Measurements from ENCODE around the gene PPM1A. TPM values are rescaled to one million over a fixed set of nuclear protein-coding genes. Genes with fewer than 3 reads are reported as not detected.

Gene PPM1A
- total RNA-seq, 1 experiment from 2014 or later = 52.3 TPM

GRCh38 chr14:60300019-60300418 lies 51.0 kb downstream of the PPM1A start:
- peaks cover 13% of the 10 kb centered on the region for H3K4me1 ChIP-seq (ENCODE audit: insufficient read depth, low read length, poor library complexity, severe bottlenecking)
- BruUV-seq (replicated peaks) = no TSS peak
- TF ChIP-seq CTCF (conservative IDR thresholded peaks at IDR 0.05; ENCODE audit: low read depth, low read length) (no peak), EZH2 (IDR thresholded peaks at IDR 0.05; ENCODE audit: borderline replicate concordance, low read depth, low read length, poor library complexity, severe bottlenecking) (no peak)
- DNase-seq (ENCODE audit: low spot score) = no peak
- intact Hi-C loops (cut with micrococcal nuclease; ENCODE audit: unreplicated experiment) = no loop called here
- no peaks in the 10 kb centered on the region for H3K27me3 ChIP-seq (replicated peaks; ENCODE audit: insufficient read depth, low read depth, low read length, poor library complexity)
- no peak overlapping the region for H3K4me3 ChIP-seq (ENCODE audit: low read depth, low read length, poor library complexity, severe bottlenecking)
- no peak overlapping the region for H3K27ac ChIP-seq (ENCODE audit: low read depth, low read length, poor library complexity, severe bottlenecking)
- H3K36me3 ChIP-seq (ENCODE audit: insufficient read depth, low read length, poor library complexity, severe bottlenecking) = no peaks in the 10 kb centered on the region
- ChIA-PET POLR2A (ENCODE audit: low non-redundant PET) (no interaction called here), CTCF (no interaction called here)
- H3K9me3 ChIP-seq (ENCODE audit: low read depth, low read length, poor library complexity, severe bottlenecking) = no peaks in the 10 kb centered on the region

GRCh38 chr14:60301685-60302084 lies 52.7 kb downstream of the PPM1A start:
- Histone ChIP-seq H3K4me3 (ENCODE audit: low read depth, low read length, poor library complexity, severe bottlenecking) (no peak overlapping the region), H3K27me3 (replicated peaks; ENCODE audit: insufficient read depth, low read depth, low read length, poor library complexity) (no peaks in the 10 kb centered on the region), H3K27ac (ENCODE audit: low read depth, low read length, poor library complexity, severe bottlenecking) (no peak overlapping the region), H3K9me3 (ENCODE audit: low read depth, low read length, poor library complexity, severe bottlenecking) (no peaks in the 10 kb centered on the region), H3K36me3 (ENCODE audit: insufficient read depth, low read length, poor library complexity, severe bottlenecking) (no peaks in the 10 kb centered on the region), H3K4me1 (ENCODE audit: insufficient read depth, low read length, poor library complexity, severe bottlenecking) (peaks cover 3% of the 10 kb centered on the region)
- no peak for DNase-seq (ENCODE audit: low spot score)
- no TSS peak for BruUV-seq (replicated peaks)
- intact Hi-C loops (cut with micrococcal nuclease; ENCODE audit: unreplicated experiment) = no loop called here
- POLR2A ChIA-PET (ENCODE audit: low non-redundant PET) = no interaction called here
- TF ChIP-seq CTCF (conservative IDR thresholded peaks at IDR 0.05; ENCODE audit: low read depth, low read length) = no peak
- no peak for TF ChIP-seq EZH2 (IDR thresholded peaks at IDR 0.05; ENCODE audit: borderline replicate concordance, low read depth, low read length, poor library complexity, severe bottlenecking)
- CTCF ChIA-PET = no interaction called here

GRCh38 chr14:60302663-60303062 lies 53.6 kb downstream of the PPM1A start:
- no peaks in the 10 kb centered on the region for H3K9me3 ChIP-seq (ENCODE audit: low read depth, low read length, poor library complexity, severe bottlenecking)
- intact Hi-C loops (cut with micrococcal nuclease; ENCODE audit: unreplicated experiment) = no loop called here
- H3K4me1 ChIP-seq (ENCODE audit: insufficient read depth, low read length, poor library complexity, severe bottlenecking) = peaks cover 3% of the 10 kb centered on the region
- TF ChIP-seq EZH2 (IDR thresholded peaks at IDR 0.05; ENCODE audit: borderline replicate concordance, low read depth, low read length, poor library complexity, severe bottlenecking) = no peak
- TF ChIP-seq CTCF (conservative IDR thresholded peaks at IDR 0.05; ENCODE audit: low read depth, low read length) = no peak
- no peaks in the 10 kb centered on the region for H3K27me3 ChIP-seq (replicated peaks; ENCODE audit: insufficient read depth, low read depth, low read length, poor library complexity)
- no TSS peak for BruUV-seq (replicated peaks)
- POLR2A ChIA-PET (ENCODE audit: low non-redundant PET) = no interaction called here
- no peak for DNase-seq (ENCODE audit: low spot score)
- no peaks in the 10 kb centered on the region for H3K36me3 ChIP-seq (ENCODE audit: insufficient read depth, low read length, poor library complexity, severe bottlenecking)
- no peak overlapping the region for H3K4me3 ChIP-seq (ENCODE audit: low read depth, low read length, poor library complexity, severe bottlenecking)
- CTCF ChIA-PET = no interaction called here
- H3K27ac ChIP-seq (ENCODE audit: low read depth, low read length, poor library complexity, severe bottlenecking) = no peak overlapping the region

All from A673 (cell line).